Skeletal muscle tissue (tissue), 4 donors: ENCODE measurements around the gene CNOT1. TPM values are rescaled to one million over a fixed set of nuclear protein-coding genes. Genes with fewer than 3 reads are reported as not detected.

Experiments
- H3K27ac ChIP-seq: one replicate; pipeline ENCODE4 v1.7.0; 2013; ENCODE audit warnings: mild to moderate bottlenecking, low read depth, low read length, inconsistent platforms
- H3K27me3 ChIP-seq, 3 donors: one replicate each; pipeline ENCODE4 v1.7.0; 2013; ENCODE audit warnings: low read length in 3 of 3; ENCODE audit not compliant: control insufficient read depth in 3 of 3, insufficient read depth in 3 of 3
- H3K36me3 ChIP-seq, 3 donors: one replicate each; pipeline ENCODE4 v1.7.0; 2013; ENCODE audit warnings: low read length in 3 of 3; ENCODE audit not compliant: control insufficient read depth in 3 of 3, insufficient read depth in 3 of 3
- H3K4me1 ChIP-seq, 3 donors: one replicate each; pipeline ENCODE4 v1.7.0; 2013; ENCODE audit warnings: low read length in 3 of 3, mild to moderate bottlenecking in 3 of 3; ENCODE audit not compliant: control insufficient read depth in 3 of 3, insufficient read depth in 3 of 3
- H3K4me3 ChIP-seq, 3 donors: one replicate each; pipeline ENCODE4 v1.7.0; 2013; ENCODE audit warnings: low read length in 3 of 3
- H3K9ac ChIP-seq, 3 donors: one replicate each; pipeline ENCODE4 v1.7.0; 2013; ENCODE audit warnings: low read length in 3 of 3, mild to moderate bottlenecking in 3 of 3, moderate library complexity in 2 of 3, low read depth in 1 of 3
- H3K9me3 ChIP-seq, 3 donors: one replicate each; pipeline ENCODE4 v1.7.0; 2013; ENCODE audit warnings: low read length in 3 of 3; ENCODE audit not compliant: control insufficient read depth in 3 of 3
- total RNA-seq: library from RNA; depleted of rRNA; stranded (reverse); fragments of >200 nt; gene quantifications from one replicate; pipeline ENCODE4 v1.2.3, GENCODE V29; 2014
- donor health status: Osteomylitis.

Gene CNOT1
- total RNA-seq, 1 donor from 2014 or later, result 134 TPM

DNA sequence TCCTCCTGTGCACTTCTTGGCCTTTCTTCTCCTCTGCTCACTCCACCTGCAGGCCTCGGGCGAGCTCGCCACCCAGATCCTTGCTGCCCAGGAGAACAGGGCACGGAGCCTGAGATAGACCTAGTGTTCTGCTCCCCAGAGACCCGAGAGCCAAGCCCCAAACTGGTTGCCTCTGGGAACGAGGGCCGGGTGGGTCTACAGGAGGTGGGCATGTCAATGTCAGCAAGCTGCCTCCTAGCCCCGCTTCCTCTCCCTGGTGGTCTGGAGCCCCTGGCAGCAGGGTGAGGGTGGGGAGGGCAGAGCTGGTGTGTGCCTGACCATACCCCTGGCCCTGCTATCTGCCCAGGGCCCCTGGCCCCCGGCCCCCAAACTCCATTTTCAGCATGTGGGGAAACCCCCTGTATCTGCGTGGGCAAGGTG lies 130.5 kb downstream of the CNOT1 start:
- Histone ChIP-seq H3K4me1 (peaks cover 9 to 18% (median 10%) of the 10 kb centered on the region in 3 donors), H3K27ac (no peak overlapping the region)

DNA sequence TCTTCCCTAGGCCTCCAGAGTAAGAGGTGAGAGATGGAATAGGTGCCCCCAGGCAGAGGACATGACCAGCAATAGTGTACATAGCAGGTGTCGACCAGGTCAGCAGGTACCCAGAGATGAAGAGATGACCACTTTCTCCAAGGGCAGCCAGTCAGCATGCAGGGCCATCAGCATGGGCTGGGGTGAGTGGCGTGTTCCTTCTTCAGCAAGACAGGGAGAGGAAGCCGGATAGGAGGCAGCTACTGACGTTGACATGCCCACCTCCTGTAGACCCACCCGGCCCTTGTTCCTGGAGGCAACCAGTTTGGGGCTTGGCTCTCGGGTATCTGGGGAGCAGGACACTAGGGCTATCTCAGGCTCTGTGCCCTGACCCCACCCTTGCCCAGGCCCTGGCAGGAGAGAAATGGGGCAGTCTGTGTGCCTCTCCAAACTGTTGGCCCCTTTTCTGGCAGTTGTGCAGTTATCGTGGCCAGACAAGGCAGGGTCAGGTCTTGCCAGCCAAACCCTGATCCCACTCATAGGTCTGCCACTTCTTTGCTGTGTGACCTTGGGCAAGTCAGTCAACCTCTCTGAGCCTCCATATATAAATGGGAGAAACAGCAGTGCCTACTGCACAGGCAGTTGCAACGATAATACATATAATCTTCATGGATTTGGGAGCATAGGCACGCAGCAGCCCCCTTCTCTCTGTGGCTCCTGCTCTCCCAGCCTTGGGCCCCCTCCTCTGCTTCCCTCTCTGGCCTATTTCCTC lies 131.1 kb downstream of the CNOT1 start:
- H3K36me3 ChIP-seq, result no peaks in the 10 kb centered on the region
- H3K9me3 ChIP-seq, result no peaks in the 10 kb centered on the region
- H3K4me1 ChIP-seq, result peaks cover 9 to 18% (median 10%) of the 10 kb centered on the region in 3 donors
- no peak overlapping the region for H3K9ac ChIP-seq
- no peak overlapping the region for H3K4me3 ChIP-seq
- H3K27ac ChIP-seq, result no peak overlapping the region
- H3K27me3 ChIP-seq, result peaks cover 28 to 44% (median 32%) of the 10 kb centered on the region in 3 donors

More for the DNA sequence above, 130.5 kb downstream of the CNOT1 start:
- Histone ChIP-seq H3K36me3 (no peaks in the 10 kb centered on the region), H3K4me3 (no peak overlapping the region), H3K27me3 (peaks cover 32 to 49% (median 33%) of the 10 kb centered on the region in 3 donors), H3K9me3 (no peaks in the 10 kb centered on the region), H3K9ac (no peak overlapping the region)

DNA sequence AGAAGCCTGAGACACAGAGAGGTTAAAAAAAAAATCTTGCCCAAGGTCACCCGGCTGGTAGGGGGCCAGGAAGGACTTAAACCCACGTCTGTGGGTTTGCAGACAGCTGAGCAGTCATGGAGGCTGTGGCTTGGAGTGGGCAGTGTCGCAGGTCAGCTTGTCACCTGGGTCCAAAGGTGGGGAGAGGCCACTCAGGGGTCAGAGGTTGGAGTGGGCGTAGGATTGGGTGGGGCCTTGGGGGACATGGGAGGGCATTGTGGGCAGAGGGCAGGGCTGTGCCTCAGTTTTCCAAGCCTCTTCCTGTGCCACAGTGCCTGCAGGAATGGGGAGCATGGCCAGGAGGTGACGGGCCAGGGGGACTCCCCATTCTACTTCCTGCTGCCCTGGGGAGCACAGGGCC lies 131.7 kb downstream of the CNOT1 start:
- Histone ChIP-seq H3K9ac (no peak overlapping the region), H3K27ac (no peak overlapping the region), H3K9me3 (no peaks in the 10 kb centered on the region), H3K27me3 (peaks cover 25 to 38% (median 27%) of the 10 kb centered on the region in 3 donors), H3K36me3 (no peaks in the 10 kb centered on the region), H3K4me3 (no peak overlapping the region), H3K4me1 (peaks cover 9 to 18% (median 10%) of the 10 kb centered on the region in 3 donors)

DNA sequence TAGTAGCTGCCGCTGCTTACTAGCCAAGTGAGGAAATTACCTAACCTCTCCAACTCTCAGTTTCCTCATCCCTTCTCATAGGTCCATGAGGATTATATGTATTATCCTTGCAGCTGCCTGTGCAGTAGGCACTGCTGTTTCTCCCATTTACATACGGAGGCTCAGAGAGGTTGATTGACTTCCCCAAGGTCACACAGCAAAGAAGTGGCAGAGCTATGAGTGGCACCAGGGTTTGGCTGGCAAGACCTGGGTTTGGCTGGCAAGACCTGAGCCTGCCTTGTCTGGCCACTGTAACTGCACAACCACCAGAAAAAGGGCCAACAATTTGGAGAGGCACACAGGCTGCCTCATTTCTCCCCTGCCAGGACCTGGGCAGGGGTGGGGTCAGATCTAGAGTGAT lies 132.2 kb downstream of the CNOT1 start:
- Histone ChIP-seq H3K36me3 (no peaks in the 10 kb centered on the region), H3K4me1 (peaks cover 9 to 18% (median 10%) of the 10 kb centered on the region in 3 donors), H3K9ac (no peak overlapping the region), H3K27me3 (peaks cover 24 to 33% (median 25%) of the 10 kb centered on the region in 3 donors), H3K9me3 (no peaks in the 10 kb centered on the region), H3K4me3 (no peak overlapping the region), H3K27ac (no peak overlapping the region)

DNA sequence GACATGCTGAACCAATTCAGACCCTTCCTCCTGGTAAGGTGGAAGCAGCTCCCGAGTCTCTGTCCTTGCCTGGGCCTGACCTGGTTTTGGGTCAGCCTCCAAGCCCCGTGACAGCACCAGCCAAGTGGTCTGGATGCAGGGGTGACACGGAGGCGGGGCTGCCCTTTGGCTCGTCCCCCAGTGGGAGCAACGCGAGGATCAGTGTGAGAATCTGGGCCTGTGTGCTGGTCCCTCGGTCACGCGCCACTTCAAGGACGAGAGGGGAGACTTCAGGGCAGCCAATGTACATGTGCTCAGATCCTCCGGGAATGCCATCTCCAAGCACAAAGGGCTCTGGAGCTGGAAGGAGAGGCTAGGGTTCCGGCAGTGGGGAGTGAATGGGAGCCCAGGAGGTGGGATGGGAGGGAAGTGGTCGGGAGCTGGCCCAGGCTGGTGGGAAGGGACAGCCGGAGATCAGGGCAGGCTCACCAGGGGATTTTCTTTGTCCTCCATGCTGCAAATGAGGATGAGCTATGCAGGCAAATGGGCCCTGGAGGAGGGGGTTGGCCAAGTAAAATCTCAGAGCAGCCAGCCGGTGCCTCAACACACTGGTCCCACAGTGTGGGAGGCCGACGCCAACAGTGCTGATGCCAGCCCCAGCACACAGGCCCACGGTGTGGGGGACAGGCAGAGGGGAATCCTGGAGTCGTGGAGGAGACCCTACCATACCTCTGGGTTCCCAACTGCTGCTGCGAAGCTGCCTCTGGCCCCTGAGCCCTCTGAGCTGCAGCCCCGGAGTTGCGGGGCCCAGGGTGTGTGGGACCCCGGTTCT lies 133.9 kb downstream of the CNOT1 start:
- peak overlapping the region in 2 of 3 donors; percentile 33 to 45 for H3K9ac ChIP-seq
- H3K36me3 ChIP-seq, result no peaks in the 10 kb centered on the region
- peak overlapping the region in 2 of 3 donors; percentile 11 to 41 for H3K4me3 ChIP-seq
- H3K27me3 ChIP-seq, result peaks cover 7 to 16% (median 8%) of the 10 kb centered on the region in 3 donors
- peak overlapping the region; percentile 45 for H3K27ac ChIP-seq
- H3K9me3 ChIP-seq, result no peaks in the 10 kb centered on the region
- peaks cover 5 to 9% (median 6%) of the 10 kb centered on the region in 3 donors for H3K4me1 ChIP-seq

DNA sequence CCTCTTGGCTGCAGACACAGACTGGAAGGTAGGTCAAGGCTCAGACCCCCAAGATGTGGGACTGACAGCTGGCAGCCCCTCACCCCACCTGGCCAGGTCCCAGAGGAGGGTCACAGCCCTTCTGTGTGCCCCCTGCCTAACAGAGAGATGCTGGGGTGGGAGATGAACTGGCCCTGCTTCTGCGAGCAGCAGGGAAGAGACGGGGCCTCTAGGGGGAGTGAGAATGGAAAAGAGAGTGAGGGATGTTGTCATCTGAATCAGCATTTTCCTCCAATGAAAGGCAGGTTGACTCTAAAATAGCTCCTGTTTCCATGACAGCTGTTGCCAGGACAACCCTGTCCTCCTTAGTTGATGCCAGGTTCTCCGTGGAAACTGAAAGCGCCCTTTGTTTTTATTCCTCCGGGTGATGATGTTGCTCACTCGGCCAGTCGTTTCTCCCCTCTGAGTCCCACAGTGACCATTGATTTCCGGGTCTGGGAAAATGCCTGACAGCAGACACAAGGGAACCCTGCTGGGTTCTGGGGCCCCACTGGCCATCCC lies 134.6 kb downstream of the CNOT1 start:
- no peaks in the 10 kb centered on the region for H3K36me3 ChIP-seq
- H3K9ac ChIP-seq, result peak overlapping the region in 1 of 3 donors; percentile 45
- no peaks in the 10 kb centered on the region for H3K9me3 ChIP-seq
- H3K27ac ChIP-seq, result peak overlapping the region; percentile 45
- peak overlapping the region in 2 of 3 donors; percentile 11 to 41 for H3K4me3 ChIP-seq
- peaks cover under 1 to 9% (median 1%) of the 10 kb centered on the region in 3 donors for H3K27me3 ChIP-seq
- H3K4me1 ChIP-seq, result peaks cover 5 to 6% (median 6%) of the 10 kb centered on the region in 3 donors

DNA sequence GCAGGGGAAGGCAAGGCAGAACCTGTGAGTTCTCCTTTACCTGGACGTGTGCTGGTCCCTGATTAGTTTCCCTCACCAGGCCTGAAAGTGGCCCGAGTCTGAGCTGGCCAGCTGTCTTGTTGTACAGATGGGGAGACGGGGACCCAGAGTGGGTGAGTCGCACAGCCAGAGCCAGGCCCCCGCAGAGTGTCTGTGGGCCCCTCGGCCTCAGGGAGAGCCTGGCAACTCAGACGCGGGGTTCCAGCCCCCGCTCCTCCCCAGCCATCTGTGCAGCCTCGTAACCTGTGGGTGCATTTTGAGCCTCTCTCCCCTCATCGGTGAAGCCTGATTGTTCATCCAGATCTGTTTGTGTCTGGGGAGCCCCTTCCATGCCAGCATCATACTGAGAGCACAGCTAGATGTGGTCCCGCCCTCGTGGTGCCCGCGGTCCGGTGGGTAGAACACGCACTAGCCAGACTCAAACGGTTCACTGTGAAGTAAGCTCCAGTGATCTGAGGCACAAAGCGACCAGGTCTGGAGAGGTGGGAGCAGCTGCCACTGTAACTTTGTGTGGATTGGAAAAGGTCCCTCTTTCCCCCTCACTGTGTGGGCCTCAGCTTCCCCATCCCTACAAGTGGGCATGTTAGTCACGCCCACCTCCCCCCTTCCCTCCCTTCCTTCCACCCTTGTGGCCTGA lies 135.7 kb downstream of the CNOT1 start:
- Histone ChIP-seq H3K9me3 (no peaks in the 10 kb centered on the region), H3K27me3 (peaks cover 0 to 4% (median 0%) of the 10 kb centered on the region in 3 donors), H3K4me3 (no peak overlapping the region), H3K9ac (no peak overlapping the region), H3K27ac (no peak overlapping the region), H3K36me3 (no peaks in the 10 kb centered on the region), H3K4me1 (peaks cover 5 to 6% (median 6%) of the 10 kb centered on the region in 3 donors)

DNA sequence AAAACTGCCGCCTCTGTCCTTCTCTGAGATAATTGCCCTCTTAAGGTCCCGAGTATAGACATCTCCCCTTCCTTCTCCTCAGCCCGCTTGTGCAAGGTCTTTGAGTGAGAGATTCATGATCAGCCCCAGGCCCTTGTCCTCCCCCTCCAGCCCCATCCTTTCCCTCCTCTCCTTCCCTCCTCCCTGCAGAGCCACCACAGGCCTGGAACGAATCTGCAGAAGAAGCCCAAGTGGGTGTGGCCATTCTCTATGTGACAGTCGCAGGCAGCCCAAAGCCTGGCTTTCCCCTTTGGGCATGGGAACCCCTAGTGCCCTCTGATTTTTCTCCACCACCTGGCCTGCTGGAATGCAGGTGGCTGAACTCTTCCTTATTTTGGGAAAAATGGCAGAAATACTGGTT lies 136.9 kb downstream of the CNOT1 start:
- Histone ChIP-seq H3K27me3 (peaks cover 0 to 4% (median 0%) of the 10 kb centered on the region in 3 donors), H3K4me3 (no peak overlapping the region), H3K9me3 (no peaks in the 10 kb centered on the region), H3K4me1 (peaks cover 6 to 8% (median 8%) of the 10 kb centered on the region in 3 donors), H3K36me3 (no peaks in the 10 kb centered on the region), H3K9ac (no peak overlapping the region), H3K27ac (no peak overlapping the region)

DNA sequence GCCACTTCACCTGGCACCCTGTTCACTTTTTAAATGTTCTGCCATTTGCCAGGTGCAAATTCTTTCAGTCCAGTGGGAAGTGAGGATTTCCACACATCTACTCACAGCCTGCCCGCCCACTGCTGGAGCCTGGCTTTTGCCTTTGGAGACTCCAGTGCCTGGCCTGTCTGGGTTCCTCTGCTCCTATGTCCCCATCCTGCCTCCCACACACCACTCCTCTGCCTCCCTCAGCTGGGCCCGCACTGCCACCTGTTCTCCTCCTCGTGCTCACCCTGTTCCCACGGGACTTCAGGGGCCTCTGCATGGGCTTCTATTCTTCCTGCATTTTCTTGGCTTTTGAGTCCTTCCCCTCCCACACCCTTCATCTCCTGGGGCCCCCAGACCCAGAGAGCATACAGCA lies 137.6 kb downstream of the CNOT1 start:
- H3K27me3 ChIP-seq, result peaks cover 0 to 4% (median 0%) of the 10 kb centered on the region in 3 donors
- no peak overlapping the region for H3K4me3 ChIP-seq
- H3K36me3 ChIP-seq, result no peaks in the 10 kb centered on the region
- H3K27ac ChIP-seq, result no peak overlapping the region
- H3K9me3 ChIP-seq, result no peaks in the 10 kb centered on the region
- H3K9ac ChIP-seq, result no peak overlapping the region
- H3K4me1 ChIP-seq, result peaks cover 6 to 12% (median 11%) of the 10 kb centered on the region in 3 donors
